SK-N-SH (cell line): ENCODE measurements around the gene SLC3A2. TPM values are rescaled to one million over a fixed set of nuclear protein-coding genes. Genes with fewer than 3 reads are reported as not detected.

Source experiments
- CTCF ChIA-PET: fragments of 300-600, 350-600 bp; formaldehyde crosslinking; extraction: SDS; loops from one replicate; lab custom pipeline; 2021; lab: Yijun Ruan, JAX
- POLR2A ChIA-PET: fragments of 350-600 bp; sonication (Branson Sonifier 250); formaldehyde crosslinking; extraction: SDS; loops from one replicate; lab custom pipeline; 2020; ENCODE audit warnings: antibody characterized with exemption, inconsistent platforms; lab: Yijun Ruan, JAX
- DNase-seq: peaks from one replicate; pipeline ENCODE4 v3.0.0; 2012
- H2AFZ ChIP-seq: fragments of 200-600 bp; sonication (generic); 2 replicates; pipeline ENCODE4 v1.8.1; 2016; ENCODE audit warnings: antibody characterized with exemption, mild to moderate bottlenecking, low read depth
- H3F3A ChIP-seq: fragments of 200-600 bp; sonication (generic); replicated peaks from 2 replicates; pipeline ENCODE3; 2016; ENCODE audit warnings: antibody characterized with exemption, mild to moderate bottlenecking; ENCODE audit not compliant: insufficient read depth
- H3K27ac ChIP-seq, 2 experiments: fragments of 200-500 bp in 1 of 2; fragments of 200-600 bp in 1 of 2; sonication (Bioruptor generic) in 1 of 2; sonication (generic), shearing (Covaris generic) in 1 of 2; 2 replicates each; pipeline versions ENCODE4 v1.5.1 to v1.6.1; 2014 to 2016; ENCODE audit warnings: low read depth in 2 of 2, inconsistent platforms in 1 of 2, low read length in 1 of 2, mild to moderate bottlenecking in 1 of 2, mixed read lengths in 1 of 2
- H3K27me3 ChIP-seq: fragments of 200-600 bp; sonication (generic), shearing (Covaris generic); 2 replicates; pipeline ENCODE4 v1.6.1; 2016; ENCODE audit warnings: mixed run types; ENCODE audit not compliant: insufficient read depth
- H3K36me3 ChIP-seq, 2 experiments: fragments of 200-500 bp in 1 of 2; fragments of 200-600 bp in 1 of 2; sonication (Bioruptor generic) in 1 of 2; sonication (generic) in 1 of 2; replicated peaks in 1 of 2; 2 replicates each; pipeline versions ENCODE3 to v1.5.1; 2014 to 2016; ENCODE audit warnings: low read length in 1 of 2, mild to moderate bottlenecking in 1 of 2; ENCODE audit not compliant: insufficient read depth in 2 of 2, control insufficient read depth in 1 of 2
- H3K4me1 ChIP-seq, 2 experiments: fragments of 200-500 bp in 1 of 2; fragments of 200-600 bp in 1 of 2; sonication (Bioruptor generic) in 1 of 2; sonication (generic), shearing (Covaris generic) in 1 of 2; 2 replicates each; pipeline versions ENCODE4 v1.5.1 to v1.6.1; 2014 to 2016; ENCODE audit warnings: low read depth in 1 of 2, low read length in 1 of 2, mixed run types in 1 of 2; ENCODE audit not compliant: insufficient read depth in 2 of 2, control insufficient read depth in 1 of 2
- H3K4me2 ChIP-seq: fragments of 200-600 bp; sonication (generic), shearing (Covaris generic); 2 replicates; pipeline ENCODE4 v1.6.1; 2017; ENCODE audit warnings: mixed run types
- H3K4me3 ChIP-seq, 2 experiments: fragments of 200-500 bp in 1 of 2; fragments of 200-600 bp in 1 of 2; sonication (Bioruptor generic) in 1 of 2; sonication (generic), shearing (Covaris generic) in 1 of 2; 2 replicates each; pipeline versions ENCODE4 v1.5.1 to v1.8.1; 2014 to 2016; ENCODE audit warnings: low read depth in 2 of 2, inconsistent platforms in 1 of 2, low read length in 1 of 2, mild to moderate bottlenecking in 1 of 2, mixed read lengths in 1 of 2, moderate library complexity in 1 of 2
- H3K79me2 ChIP-seq: fragments of 200-600 bp; sonication (generic); 2 replicates; pipeline ENCODE4 v1.8.1; 2017; ENCODE audit warnings: mild to moderate bottlenecking; ENCODE audit not compliant: insufficient read depth
- H3K9ac ChIP-seq: fragments of 200-600 bp; sonication (generic); 2 replicates; pipeline ENCODE4 v1.6.1; 2017; ENCODE audit warnings: mixed run types
- H3K9me2 ChIP-seq: fragments of 200-600 bp; sonication (generic); 2 replicates; pipeline ENCODE4 v1.6.1; 2017; ENCODE audit warnings: mixed run types
- H3K9me3 ChIP-seq: fragments of 200-600 bp; sonication (generic); 2 replicates; pipeline ENCODE4 v1.6.1; 2017; ENCODE audit warnings: mixed run types, mild to moderate bottlenecking, moderate library complexity
- H4K20me1 ChIP-seq: fragments of 200-600 bp; sonication (generic); 2 replicates; pipeline ENCODE4 v1.6.1; 2017; ENCODE audit warnings: mild to moderate bottlenecking, mixed run types; ENCODE audit not compliant: insufficient read depth
- CHD2 ChIP-seq: fragments of 150-350 bp; IDR thresholded peaks from 2 replicates; pipeline ENCODE4 v1.6.1; 2018; ENCODE audit warnings: low read length; ENCODE audit not compliant: partially characterized antibody
- FOXJ3 ChIP-seq: sonication (generic); formaldehyde crosslinking; IDR thresholded peaks from 2 replicates; pipeline ENCODE4 v1.5.1; 2020; ENCODE audit warnings: mild to moderate bottlenecking, missing genetic modification reagents
- FOXM1 ChIP-seq: IDR thresholded peaks from 2 replicates; pipeline ENCODE4 v1.4.0; 2012; ENCODE audit warnings: low read depth, mild to moderate bottlenecking
- JUND ChIP-seq: IDR thresholded peaks from 2 replicates; pipeline ENCODE4 v1.4.0; 2012
- MEF2A ChIP-seq: IDR thresholded peaks from 2 replicates; pipeline ENCODE4 v1.4.0; 2012; ENCODE audit warnings: low read depth, borderline replicate concordance
- NFIC ChIP-seq: IDR thresholded peaks from 2 replicates; pipeline ENCODE4 v1.4.0; 2012; ENCODE audit warnings: borderline replicate concordance
- NRF1 ChIP-seq: IDR thresholded peaks from 2 replicates; pipeline ENCODE4 v1.6.1; 2012; ENCODE audit warnings: low read depth, mild to moderate bottlenecking, low read length
- POLR2AphosphoS5 ChIP-seq: IDR thresholded peaks from 2 replicates; pipeline ENCODE4 v1.6.1; 2012; ENCODE audit warnings: low read depth, low read length
- RAD21 ChIP-seq: IDR thresholded peaks from 2 replicates; pipeline ENCODE4 v1.6.1; 2012; ENCODE audit warnings: mild to moderate bottlenecking, low read length
- RCOR1 ChIP-seq: fragments of 150-350 bp; IDR thresholded peaks from 2 replicates; pipeline ENCODE4 v1.6.1; 2017; ENCODE audit warnings: antibody characterized with exemption, low read length
- RFX5 ChIP-seq: IDR thresholded peaks from 2 replicates; pipeline ENCODE4 v1.6.1; 2012; ENCODE audit warnings: mild to moderate bottlenecking, improper control_type of control experiment, low read length
- TAF1 ChIP-seq: IDR thresholded peaks from 2 replicates; pipeline ENCODE4 v1.6.1; 2012; ENCODE audit warnings: low read depth, mild to moderate bottlenecking, low read length, moderate library complexity, borderline replicate concordance
- TCF12 ChIP-seq: IDR thresholded peaks from 2 replicates; pipeline ENCODE4 v1.4.0; 2012
- TEAD4 ChIP-seq: IDR thresholded peaks from 2 replicates; pipeline ENCODE4 v1.4.0; 2012; ENCODE audit warnings: mild to moderate bottlenecking, borderline replicate concordance; ENCODE audit not compliant: insufficient read depth
- USF1 ChIP-seq: IDR thresholded peaks from 2 replicates; pipeline ENCODE4 v1.4.0; 2012; ENCODE audit warnings: low read depth, borderline replicate concordance
- USF2 ChIP-seq: fragments of 150-350 bp; IDR thresholded peaks from 2 replicates; pipeline ENCODE4 v1.6.1; 2017; ENCODE audit warnings: antibody characterized with exemption, low read length, low read depth, borderline replicate concordance
- WGBS: methylation state at CpG from one replicate; pipeline ENCODE4 v1.1.6; 2017; ENCODE audit warnings: low lambda C conversion rate; 5-methylcytosine and 5-hydroxymethylcytosine counted together
- polyA plus RNA-seq, 3 experiments: library from polyadenylated mRNA; depleted of rRNA; stranded (reverse); fragments of >200 nt; gene quantifications; 2 replicates each; pipeline ENCODE4 v1.2.3, GENCODE V29; 2012
- TF ChIP-seq, protein P1 (sequence below): IDR thresholded peaks from 2 replicates; pipeline ENCODE4 v1.4.0; 2012; ENCODE audit warnings: low read depth
- TF ChIP-seq, protein P2 (sequence below): IDR thresholded peaks from 2 replicates; pipeline ENCODE4 v1.6.1; 2012; ENCODE audit warnings: mild to moderate bottlenecking, low read depth, low read length, moderate library complexity
- TF ChIP-seq, protein P3 (sequence below): fragments of 150-350 bp; IDR thresholded peaks from 2 replicates; pipeline ENCODE4 v1.6.1; 2016; ENCODE audit warnings: mild to moderate bottlenecking, low read depth, low read length

SLC3A2 gene
- polyA plus RNA-seq, 1 of the 3 experiments (the other 2 are of a cell fraction): 308 TPM

DNA sequence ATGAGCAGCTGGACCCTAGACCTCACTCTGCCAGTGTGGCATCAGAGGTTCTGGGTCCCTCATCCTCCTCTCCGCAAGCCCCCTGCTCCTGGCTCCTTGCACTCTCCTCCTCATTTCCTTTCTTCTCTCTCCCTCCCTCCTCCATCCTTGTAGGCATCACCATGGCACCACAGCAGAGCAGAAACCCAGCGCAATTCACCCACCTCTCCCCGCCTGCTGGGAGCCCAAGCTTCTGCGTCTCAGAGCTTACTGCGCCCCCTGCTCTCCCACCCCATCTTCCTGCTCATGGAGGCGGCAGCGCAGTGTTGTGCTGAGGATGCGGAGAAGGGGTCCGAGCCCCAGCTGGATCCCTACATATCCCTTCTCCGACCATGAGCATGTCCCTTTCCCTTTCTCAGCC is 38.8 kb downstream of the SLC3A2 start:
- Histone ChIP-seq H3K4me2 (no peak overlapping the region), H3K9me3 (no peaks in the 10 kb centered on the region), H3K4me1 (peaks cover 0 to 31% of the 10 kb centered on the region in 2 experiments; a peak in 1 of 4 replicates), H3K4me3 (no peak overlapping the region), H3K27me3 (no peaks in the 10 kb centered on the region), H3K9me2 (no peaks in the 10 kb centered on the region), H3K36me3 (no peaks in the 10 kb centered on the region), H3K9ac (no peak overlapping the region), H4K20me1 (no peaks in the 10 kb centered on the region), H3K27ac (no peak overlapping the region), H2AFZ (no peak overlapping the region), H3F3A (no peaks in the 10 kb centered on the region)
- no peak for DNase-seq
- POLR2A ChIA-PET: no interaction called here
- WGBS: 80% methylated on average over 10 of the region's 10 CpGs
- TF ChIP-seq CHD2 (no peak), JUND (no peak), RCOR1 (no peak), MEF2A (no peak), TEAD4 (no peak), NRF1 (no peak), NFIC (no peak), TCF12 (no peak), TAF1 (no peak), RAD21 (no peak), POLR2AphosphoS5 (no peak), FOXM1 (no peak), USF2 (no peak), FOXJ3 (CRISPR knock-in tag) (no peak), USF1 (no peak), RFX5 (no peak)
- TF ChIP-seq, protein P1, sequence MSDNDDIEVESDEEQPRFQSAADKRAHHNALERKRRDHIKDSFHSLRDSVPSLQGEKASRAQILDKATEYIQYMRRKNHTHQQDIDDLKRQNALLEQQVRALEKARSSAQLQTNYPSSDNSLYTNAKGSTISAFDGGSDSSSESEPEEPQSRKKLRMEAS: no peak
- TF ChIP-seq, protein P2, sequence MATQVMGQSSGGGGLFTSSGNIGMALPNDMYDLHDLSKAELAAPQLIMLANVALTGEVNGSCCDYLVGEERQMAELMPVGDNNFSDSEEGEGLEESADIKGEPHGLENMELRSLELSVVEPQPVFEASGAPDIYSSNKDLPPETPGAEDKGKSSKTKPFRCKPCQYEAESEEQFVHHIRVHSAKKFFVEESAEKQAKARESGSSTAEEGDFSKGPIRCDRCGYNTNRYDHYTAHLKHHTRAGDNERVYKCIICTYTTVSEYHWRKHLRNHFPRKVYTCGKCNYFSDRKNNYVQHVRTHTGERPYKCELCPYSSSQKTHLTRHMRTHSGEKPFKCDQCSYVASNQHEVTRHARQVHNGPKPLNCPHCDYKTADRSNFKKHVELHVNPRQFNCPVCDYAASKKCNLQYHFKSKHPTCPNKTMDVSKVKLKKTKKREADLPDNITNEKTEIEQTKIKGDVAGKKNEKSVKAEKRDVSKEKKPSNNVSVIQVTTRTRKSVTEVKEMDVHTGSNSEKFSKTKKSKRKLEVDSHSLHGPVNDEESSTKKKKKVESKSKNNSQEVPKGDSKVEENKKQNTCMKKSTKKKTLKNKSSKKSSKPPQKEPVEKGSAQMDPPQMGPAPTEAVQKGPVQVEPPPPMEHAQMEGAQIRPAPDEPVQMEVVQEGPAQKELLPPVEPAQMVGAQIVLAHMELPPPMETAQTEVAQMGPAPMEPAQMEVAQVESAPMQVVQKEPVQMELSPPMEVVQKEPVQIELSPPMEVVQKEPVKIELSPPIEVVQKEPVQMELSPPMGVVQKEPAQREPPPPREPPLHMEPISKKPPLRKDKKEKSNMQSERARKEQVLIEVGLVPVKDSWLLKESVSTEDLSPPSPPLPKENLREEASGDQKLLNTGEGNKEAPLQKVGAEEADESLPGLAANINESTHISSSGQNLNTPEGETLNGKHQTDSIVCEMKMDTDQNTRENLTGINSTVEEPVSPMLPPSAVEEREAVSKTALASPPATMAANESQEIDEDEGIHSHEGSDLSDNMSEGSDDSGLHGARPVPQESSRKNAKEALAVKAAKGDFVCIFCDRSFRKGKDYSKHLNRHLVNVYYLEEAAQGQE: no peak
- TF ChIP-seq, protein P3, sequence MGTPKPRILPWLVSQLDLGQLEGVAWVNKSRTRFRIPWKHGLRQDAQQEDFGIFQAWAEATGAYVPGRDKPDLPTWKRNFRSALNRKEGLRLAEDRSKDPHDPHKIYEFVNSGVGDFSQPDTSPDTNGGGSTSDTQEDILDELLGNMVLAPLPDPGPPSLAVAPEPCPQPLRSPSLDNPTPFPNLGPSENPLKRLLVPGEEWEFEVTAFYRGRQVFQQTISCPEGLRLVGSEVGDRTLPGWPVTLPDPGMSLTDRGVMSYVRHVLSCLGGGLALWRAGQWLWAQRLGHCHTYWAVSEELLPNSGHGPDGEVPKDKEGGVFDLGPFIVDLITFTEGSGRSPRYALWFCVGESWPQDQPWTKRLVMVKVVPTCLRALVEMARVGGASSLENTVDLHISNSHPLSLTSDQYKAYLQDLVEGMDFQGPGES: no peak
- TF ChIP-seq, all 33 proteins: peak for 0
- CTCF ChIA-PET: interaction anchor here (0.8 to 27.5 kb wide), 6 partner anchors 9 to 116 kb away, joined by 3 to 751 read pairs (median 26); no protein-coding TSS in a partner anchor
- no peaks in the 10 kb centered on the region for H3K79me2 ChIP-seq
